Astrocyte (in vitro differentiated cells and primary cell): Measurements from ENCODE around the gene EIF3D.

Source experiments
- EZH2 ChIP-seq: IDR thresholded peaks from 2 replicates; pipeline ENCODE4 v1.6.1; 2012; ENCODE audit warnings: mild to moderate bottlenecking, low read length, inconsistent platforms; ENCODE audit not compliant: insufficient read depth
- TF ChIP-seq, protein P1 (sequence below): IDR thresholded peaks from 2 replicates; pipeline ENCODE4 v1.5.1; 2011; ENCODE audit warnings: low read depth, mild to moderate bottlenecking, inconsistent platforms, low read length, moderate library complexity; ENCODE audit not compliant: insufficient read depth

DNA sequence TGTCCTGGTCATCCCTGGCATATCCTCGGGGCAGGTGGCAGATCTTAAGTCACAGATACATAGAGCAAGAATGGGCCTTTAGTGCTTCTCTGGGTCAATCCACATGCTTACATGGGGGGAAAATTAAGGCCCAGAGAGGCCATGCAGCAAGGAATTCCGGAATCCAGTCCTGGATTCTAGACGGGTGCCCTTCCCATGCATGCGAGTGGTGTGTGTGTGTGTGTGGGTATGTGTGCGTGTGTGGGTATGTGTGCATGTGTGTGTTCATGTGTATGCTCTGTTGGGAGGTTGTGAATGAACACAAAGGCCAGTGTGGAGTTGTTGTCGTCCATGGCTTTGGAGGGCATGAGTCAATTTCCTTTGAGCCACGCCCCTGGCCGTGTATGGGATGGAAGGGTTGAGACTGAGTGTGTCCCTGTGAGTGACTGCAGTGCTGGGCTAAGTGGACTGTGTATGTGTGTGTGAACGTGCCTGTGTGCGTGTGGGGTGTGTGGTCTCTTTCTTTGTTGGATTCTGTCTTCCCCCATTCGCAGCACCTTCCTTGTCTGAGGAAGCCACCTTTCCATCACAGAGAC lies 33.4 kb upstream of the EIF3D start:
- TF ChIP-seq, protein P1, sequence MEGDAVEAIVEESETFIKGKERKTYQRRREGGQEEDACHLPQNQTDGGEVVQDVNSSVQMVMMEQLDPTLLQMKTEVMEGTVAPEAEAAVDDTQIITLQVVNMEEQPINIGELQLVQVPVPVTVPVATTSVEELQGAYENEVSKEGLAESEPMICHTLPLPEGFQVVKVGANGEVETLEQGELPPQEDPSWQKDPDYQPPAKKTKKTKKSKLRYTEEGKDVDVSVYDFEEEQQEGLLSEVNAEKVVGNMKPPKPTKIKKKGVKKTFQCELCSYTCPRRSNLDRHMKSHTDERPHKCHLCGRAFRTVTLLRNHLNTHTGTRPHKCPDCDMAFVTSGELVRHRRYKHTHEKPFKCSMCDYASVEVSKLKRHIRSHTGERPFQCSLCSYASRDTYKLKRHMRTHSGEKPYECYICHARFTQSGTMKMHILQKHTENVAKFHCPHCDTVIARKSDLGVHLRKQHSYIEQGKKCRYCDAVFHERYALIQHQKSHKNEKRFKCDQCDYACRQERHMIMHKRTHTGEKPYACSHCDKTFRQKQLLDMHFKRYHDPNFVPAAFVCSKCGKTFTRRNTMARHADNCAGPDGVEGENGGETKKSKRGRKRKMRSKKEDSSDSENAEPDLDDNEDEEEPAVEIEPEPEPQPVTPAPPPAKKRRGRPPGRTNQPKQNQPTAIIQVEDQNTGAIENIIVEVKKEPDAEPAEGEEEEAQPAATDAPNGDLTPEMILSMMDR, result no peak
- no peak for TF ChIP-seq EZH2
